MM.1S (cell line): ENCODE measurements around the gene ARAP2.

Source experiments
- EZH2phosphoT487 ChIP-seq: fragments of 300-600 bp; sonication (generic); IDR thresholded peaks from 2 replicates; pipeline ENCODE4 v1.6.1; 2018; ENCODE audit warnings: antibody characterized with exemption, low read length
- TF ChIP-seq, protein P1 (sequence below): fragments of 300-600 bp; sonication (generic); IDR thresholded peaks from 2 replicates; pipeline ENCODE4 v1.5.1; 2016; ENCODE audit warnings: antibody characterized with exemption, low read length, mixed read lengths

- TF ChIP-seq, protein P1, sequence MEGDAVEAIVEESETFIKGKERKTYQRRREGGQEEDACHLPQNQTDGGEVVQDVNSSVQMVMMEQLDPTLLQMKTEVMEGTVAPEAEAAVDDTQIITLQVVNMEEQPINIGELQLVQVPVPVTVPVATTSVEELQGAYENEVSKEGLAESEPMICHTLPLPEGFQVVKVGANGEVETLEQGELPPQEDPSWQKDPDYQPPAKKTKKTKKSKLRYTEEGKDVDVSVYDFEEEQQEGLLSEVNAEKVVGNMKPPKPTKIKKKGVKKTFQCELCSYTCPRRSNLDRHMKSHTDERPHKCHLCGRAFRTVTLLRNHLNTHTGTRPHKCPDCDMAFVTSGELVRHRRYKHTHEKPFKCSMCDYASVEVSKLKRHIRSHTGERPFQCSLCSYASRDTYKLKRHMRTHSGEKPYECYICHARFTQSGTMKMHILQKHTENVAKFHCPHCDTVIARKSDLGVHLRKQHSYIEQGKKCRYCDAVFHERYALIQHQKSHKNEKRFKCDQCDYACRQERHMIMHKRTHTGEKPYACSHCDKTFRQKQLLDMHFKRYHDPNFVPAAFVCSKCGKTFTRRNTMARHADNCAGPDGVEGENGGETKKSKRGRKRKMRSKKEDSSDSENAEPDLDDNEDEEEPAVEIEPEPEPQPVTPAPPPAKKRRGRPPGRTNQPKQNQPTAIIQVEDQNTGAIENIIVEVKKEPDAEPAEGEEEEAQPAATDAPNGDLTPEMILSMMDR: no peak
- no peak for TF ChIP-seq EZH2phosphoT487
Observed at GRCh38 chr4:36286481-36286871, 42.2 kb upstream of the ARAP2 start.
